Measurements from ENCODE around the gene MYOM1.

- TF ChIP-seq CTCF (IDR thresholded peaks at IDR 0.05) (no peak), POLR2A (IDR thresholded peaks at IDR 0.05) (no peak)
These were observed 170.9 kb downstream of the MYOM1 start for GRCh38 chr18:3048820-3049349.
